Bronchus fibroblast of lung (primary cell): ENCODE results near the gene NPIPA7. TPM values are rescaled to one million over a fixed set of nuclear protein-coding genes. Genes with fewer than 3 reads are reported as not detected.

Experiments
- total RNA-seq: library from RNA; depleted of rRNA; stranded (reverse); fragments of >200 nt; gene quantifications from 2 replicates; pipeline ENCODE4 v1.2.3, GENCODE V29; 2015

NPIPA7 gene
- 1.3 and 4.5 TPM in 2 replicates for total RNA-seq

GRCh38 chr16:16378840-16379239, at the start of gene NPIPA7:
Gene NPIPA7, plus strand, starts transcription at chr16:16379140. Its CDS starts 105 bp downstream, at chr16:16379245.

Other genes with a start within 250 kb of the NPIPA7 start
- gene ABCC6, start 155.6 kb upstream of the NPIPA7 start, total RNA-seq = 0.30 TPM in 1 of 2 replicates, not detected in the other
- 12.9 and 13.8 TPM in 2 replicates for gene NOMO3, start 146.6 kb upstream of the NPIPA7 start, total RNA-seq